Measurements from ENCODE around the gene SLC17A7.

Gene SLC17A7

GRCh38 chr19:49443366-49444099 is 2.2 kb upstream of the SLC17A7 start:
- peak; percentile 95 for DNase-seq

- DNase-seq = peak; percentile 56
Observed at GRCh38 chr19:49442771-49443365, 1.5 kb upstream of the SLC17A7 start.

GRCh38 chr19:49442354-49442753 is 1.0 kb upstream of the SLC17A7 start:
- DNase-seq = no peak

DNA sequence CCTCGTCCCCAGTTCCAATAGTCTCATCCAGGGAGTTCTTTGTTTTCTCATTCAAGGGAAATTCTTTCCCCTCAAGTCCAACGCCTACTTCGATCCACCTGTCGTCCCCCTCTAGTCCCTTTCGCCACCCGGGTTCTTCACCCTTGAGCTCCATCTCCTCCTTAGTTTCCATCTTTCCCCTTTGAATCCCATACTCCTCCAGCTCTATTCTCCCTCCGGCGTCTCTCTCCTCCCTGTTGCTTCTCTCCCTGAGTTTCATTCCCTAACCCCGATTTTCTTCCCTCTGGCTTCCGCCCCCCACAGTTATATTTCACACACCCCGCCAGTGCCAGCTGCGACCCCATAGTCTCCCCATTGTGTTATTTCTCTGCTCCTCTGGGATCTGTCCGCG is 628 bp upstream of the SLC17A7 start:
- DNase-seq = no peak

GRCh38 chr19:49440439-49441209 is 703 bp downstream of the SLC17A7 start:
- DNase-seq = no peak

DNA sequence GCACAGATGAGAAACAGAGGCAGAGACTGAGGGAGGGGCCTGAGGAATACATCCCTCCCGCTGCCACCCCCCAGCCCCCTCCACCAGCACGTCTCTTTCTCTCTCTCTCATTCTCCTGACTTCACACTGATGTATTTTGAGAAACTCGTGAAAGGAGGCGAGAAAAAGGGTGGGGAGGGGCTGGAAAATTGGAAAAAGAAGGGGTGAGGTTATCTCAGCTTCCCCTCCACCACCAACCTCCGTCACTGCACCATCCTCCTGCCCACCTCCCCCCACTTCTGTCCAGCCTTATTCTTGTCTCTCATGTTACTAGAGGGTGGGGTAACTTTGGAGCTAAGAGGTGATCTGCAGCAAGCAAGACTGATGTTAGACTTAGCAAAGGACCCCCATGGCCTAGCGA is 1.5 kb downstream of the SLC17A7 start:
- DNase-seq = no peak

DNA sequence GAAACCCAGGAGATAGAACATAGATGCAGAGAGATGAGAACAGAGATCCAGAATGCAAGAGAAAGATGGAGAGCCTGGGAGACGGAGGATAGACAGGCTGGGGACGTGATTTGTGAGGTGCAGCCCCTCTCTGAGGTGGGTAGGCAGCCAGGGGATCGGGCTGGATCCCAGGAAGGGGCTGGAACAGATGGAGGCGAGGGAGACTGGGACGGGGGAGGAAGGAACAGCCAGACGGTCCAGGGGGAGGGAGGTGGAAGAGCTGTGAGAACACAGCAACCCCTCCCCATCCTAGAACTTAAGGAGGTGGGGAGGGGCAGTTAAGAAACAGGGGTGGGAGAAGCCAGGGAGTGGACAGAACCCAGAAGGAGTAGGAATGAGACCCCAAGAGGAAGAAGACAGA is 3.1 kb downstream of the SLC17A7 start:
- DNase-seq = no peak

DNA sequence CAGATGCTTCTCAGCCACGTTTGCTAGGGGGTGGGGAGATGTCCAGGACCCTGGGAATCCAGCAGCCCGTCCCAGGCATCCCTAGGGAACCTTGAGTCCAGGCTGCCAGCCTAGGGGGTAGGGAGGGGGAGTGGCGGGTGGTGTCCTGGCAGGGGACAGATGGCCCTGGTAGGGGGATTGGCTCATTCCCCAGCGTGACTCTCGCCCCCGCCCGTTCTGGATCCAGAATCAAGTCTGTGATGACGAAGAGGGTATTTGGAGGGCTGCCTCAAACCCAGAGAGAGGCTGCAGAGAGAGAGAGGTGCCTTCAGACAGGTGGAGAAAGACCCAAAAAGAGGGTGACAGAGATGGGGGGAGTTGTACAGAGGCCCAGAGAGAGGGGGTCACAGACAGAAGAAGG is 4.1 kb downstream of the SLC17A7 start:
- DNase-seq = no peak

DNA sequence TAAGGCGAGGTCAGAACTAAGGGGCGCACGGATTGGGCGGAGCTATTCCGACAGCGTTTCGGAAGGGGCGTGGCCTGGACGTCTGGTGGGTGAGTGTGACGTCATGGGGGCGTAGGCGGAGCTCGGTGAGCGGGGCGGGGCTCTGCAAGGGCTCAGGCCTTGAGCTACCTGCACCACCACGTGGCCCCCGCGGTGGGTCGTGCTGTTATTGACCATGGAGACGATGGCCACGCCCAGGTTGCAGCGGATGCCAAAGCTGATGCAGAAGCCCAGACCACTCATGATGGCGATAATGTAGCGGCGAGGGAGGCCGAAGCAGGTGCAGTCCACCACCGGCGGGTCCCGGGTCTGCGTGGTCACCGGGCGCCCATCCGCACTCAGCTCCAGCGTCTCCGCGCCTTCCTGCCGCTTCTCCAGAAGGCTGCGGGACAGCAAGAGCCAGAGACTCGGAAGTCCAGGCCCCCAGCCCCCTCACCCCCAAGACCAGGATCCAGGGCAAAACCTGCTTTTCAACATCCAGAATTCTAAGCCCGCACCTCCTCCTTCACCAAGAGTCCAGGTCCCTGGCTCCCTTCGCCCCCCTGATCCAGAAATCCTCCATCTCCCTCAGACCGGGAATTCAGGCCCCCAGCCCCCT is 4.8 kb downstream of the SLC17A7 start:
- DNase-seq = peak; percentile 31

DNA sequence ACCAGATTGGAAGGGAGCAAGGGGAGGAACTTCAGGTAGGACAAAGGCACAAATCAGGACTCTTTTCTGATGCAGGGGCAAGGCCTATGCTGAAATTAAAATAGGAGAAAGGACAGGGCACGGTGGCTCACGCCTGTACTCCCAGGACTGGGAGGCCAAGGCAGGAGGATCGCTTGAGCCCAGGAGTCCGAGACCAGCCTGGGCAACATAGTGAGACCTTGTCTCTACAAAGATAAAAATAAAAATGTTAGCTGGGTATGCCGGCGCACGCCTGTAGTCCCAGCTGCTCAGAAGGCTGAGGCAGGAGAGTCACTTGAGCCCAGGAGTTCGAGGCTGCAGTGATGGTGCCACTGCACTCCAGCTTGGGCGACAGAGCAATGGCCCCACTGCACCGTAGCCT is 5.7 kb downstream of the SLC17A7 start:
- no peak for DNase-seq

DNA sequence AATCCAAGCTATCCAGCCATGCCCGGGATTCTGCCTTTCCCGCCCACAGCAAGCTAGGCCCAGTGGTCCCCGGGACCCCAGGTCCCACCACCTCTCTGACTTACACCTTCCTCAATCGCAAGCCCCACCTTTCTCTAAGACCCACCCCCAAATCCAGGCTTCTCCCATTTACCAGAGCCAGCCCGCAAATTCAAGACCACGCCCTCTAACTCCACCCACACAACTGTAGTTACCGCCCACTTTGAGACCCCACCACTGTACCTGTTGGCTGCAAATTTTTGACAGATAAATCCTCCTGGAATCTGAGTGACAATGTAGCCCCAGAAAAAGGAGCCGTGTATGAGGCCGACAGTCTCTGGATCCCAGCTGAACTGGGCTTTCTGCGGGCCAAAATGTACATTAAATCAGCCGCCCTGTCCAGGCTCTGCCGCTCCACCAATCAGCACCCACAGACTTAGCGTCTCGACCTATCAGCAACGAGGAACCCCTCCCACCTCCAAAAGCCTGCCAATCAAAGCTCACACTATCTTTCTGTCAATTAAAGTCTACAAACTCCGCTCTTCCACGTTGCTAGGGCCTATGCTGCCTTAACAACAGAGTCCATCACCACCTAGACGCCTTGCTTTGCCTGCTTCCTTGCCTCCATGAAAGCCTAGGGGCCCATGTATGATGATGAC is 6.3 kb downstream of the SLC17A7 start:
- no peak for DNase-seq

DNA sequence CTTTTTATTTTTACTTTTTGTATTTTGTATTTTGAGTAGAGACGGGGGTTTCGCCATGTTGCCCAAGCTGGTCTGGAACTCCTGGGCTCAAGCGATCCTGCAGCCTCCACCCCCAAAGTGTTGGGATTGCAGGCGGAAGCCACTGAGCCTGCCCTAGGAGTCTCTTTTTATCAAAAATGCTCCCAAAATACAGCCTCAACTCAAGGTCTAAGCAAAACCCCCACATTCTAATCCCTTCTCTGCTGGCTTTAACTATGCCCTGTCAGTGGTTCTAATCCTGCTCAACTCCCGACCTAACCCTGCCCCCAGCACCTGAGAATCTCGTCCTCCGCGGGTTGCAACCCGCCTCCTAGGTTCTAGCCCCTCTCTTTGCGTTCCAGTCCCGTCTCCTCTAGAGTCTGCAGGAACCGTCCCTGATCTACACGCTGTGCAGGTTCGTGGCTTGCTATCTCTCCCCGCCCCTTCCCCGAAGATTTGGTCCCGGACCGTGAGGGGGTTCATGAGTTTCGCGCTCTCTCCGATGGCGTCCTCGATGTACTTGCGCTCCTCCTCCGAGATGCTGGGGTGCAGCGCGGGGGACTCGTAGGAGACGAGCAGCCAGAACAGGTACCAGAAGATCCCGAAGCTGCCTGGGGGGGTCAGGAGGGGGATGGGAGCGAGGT is 8.0 kb downstream of the SLC17A7 start:
- no peak for DNase-seq

DNA sequence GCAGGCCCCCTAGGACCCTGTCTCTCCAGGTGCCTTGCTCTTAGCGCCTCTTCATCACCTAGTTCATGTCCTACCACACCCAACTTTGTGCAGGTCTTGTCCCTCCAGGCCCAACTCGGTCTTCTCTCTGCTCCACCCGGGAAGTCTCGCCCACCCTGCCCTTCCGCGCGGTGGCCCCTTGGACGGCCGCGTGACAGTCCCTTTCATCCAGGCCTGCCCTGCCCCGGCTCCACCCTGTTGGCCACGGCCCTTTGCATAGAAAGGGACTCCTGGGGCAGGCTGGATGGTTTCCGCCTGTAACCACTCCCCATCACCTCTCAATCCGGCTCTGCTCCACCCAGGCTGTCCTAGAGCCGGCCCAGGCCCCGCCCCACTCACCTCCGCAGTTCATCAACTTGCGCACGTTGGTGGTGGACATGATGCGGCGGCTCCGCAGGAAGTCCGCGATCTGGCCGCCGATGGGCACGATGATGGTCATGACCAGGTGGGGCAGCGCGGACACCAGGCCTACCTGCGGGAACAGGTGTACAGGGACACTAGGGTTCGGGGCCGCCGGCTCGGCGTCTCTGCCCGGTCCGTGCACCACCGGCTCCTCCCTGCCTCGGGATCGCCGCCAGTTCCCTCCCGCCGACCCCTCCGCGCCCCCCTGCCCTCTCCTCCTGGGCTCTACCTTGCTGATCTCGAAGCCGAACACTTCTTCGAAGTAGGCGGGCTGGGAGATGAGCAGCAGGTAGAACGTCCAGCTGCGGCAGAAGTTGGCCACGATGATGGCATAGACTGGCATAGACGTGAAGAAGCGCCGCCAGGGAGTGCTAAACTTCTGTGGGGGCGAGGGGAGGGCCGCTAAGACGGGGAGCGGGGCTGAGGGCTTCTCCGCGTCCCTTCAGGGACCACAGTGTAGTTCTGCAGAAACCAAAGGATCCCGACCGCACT is 8.9 kb downstream of the SLC17A7 start:
- DNase-seq = no peak

DNA sequence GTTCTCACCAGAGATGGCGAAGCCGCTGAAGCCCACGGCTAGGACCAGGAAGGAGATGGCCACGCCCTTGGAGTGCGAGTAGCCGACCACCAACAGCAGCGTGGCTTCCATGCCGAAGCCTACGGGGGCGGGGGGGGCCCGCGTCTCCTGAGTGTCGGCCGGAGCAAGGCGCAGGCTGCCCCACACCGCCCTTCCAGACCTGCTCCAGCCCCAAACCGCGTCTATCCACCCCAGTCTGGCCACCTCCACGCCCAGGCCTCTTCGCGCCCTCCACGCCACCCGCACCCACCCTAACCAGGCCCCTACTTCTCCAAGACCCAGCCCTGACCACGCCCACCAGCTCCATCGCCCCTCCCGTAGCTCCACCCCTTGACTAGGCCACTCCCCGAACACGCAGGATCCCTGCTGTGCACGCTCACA is 10.0 kb downstream of the SLC17A7 start:
- no peak for DNase-seq

GRCh38 chr19:49430678-49431329 is 10.5 kb downstream of the SLC17A7 start:
- no peak for DNase-seq

- no peak for DNase-seq
Observed at GRCh38 chr19:49430172-49430677, 11.1 kb downstream of the SLC17A7 start.

GRCh38 chr19:49428547-49429451 is 12.5 kb downstream of the SLC17A7 start:
- DNase-seq = no peak

- no peak for DNase-seq
Observed at GRCh38 chr19:49427855-49428546, 13.3 kb downstream of the SLC17A7 start.

- DNase-seq = no peak
Observed at GRCh38 chr19:49427339-49427738, 14.0 kb downstream of the SLC17A7 start.

Data from inflammatory macrophage treated with lipopolysaccharide for 4 hours (primary cell).